Psoas muscle (tissue), 8 donors: ENCODE data around the gene CPLX3. TPM values are rescaled to one million over a fixed set of nuclear protein-coding genes. Genes with fewer than 3 reads are reported as not detected.

Experiments
- ATAC-seq, 4 donors: fragments of 200-7000 bp; cut with Tn5 transposase; one replicate each; pipeline ENCODE4 v1.9.1; 2020; ENCODE audit warnings: moderate library complexity in 3 of 4, mild to moderate bottlenecking in 2 of 4
- DNase-seq, 2 donors: peaks; one replicate each; pipeline ENCODE4 v3.0.0-alpha.2; 2020
- H3K27ac ChIP-seq: fragments of 200-600 bp; one replicate; pipeline ENCODE4 v1.8.0; 2022
- H3K27me3 ChIP-seq, 3 donors: fragments of 200-600 bp in 1 of 3; one replicate each; pipeline versions ENCODE4 v1.6.1 to v1.8.0; 2013 to 2022; ENCODE audit warnings: low read length in 2 of 3, mild to moderate bottlenecking in 2 of 3, moderate library complexity in 1 of 3; ENCODE audit not compliant: insufficient read depth in 3 of 3
- H3K36me3 ChIP-seq, 2 donors: fragments of 200-600 bp in 1 of 2; one replicate each; pipeline versions ENCODE4 v1.6.1 to v1.8.0; 2013 to 2022; ENCODE audit warnings: low read depth in 1 of 2, mild to moderate bottlenecking in 1 of 2, moderate library complexity in 1 of 2; ENCODE audit not compliant: insufficient read depth in 1 of 2
- H3K4me1 ChIP-seq: fragments of 200-600 bp; one replicate; pipeline ENCODE4 v1.8.0; 2022
- H3K4me3 ChIP-seq: fragments of 200-600 bp; one replicate; pipeline ENCODE4 v1.8.0; 2022; ENCODE audit warnings: mild to moderate bottlenecking
- H3K9me3 ChIP-seq: fragments of 200-600 bp; one replicate; pipeline ENCODE4 v1.8.0; 2022
- WGBS, 3 donors: extraction: QIAGEN DNeasy Blood & Tissue Kit; methylation state at CpG; one replicate each; pipeline versions ENCODE4 v1.1.6 to v1.1.7; 2013; 5-methylcytosine and 5-hydroxymethylcytosine counted together
- intact Hi-C, 2 donors: fragments of 100-400 bp; cut with DNase I; formaldehyde crosslinking; loops; one replicate each; pipeline versions ENCODE4 v1.11.0 to v1.14.2; 2022
- polyA plus RNA-seq, 3 donors: library from polyadenylated mRNA; stranded (reverse); fragments of 200-250 nt; gene quantifications; one replicate each; pipeline ENCODE4 v1.2.3, GENCODE V29; 2013
- total RNA-seq, 4 donors: library from RNA; stranded (reverse); fragmentation: NEBNext Ultra II Directional in 2 of 4; extraction: Animal tissue kit (Norgen Biotek cat#: 25700) in 2 of 4; gene quantifications; one replicate each; pipeline versions ENCODE4 v1.2.1 to v1.2.4, GENCODE V29; 2021 to 2023
- TF ChIP-seq, protein P1 (sequence below): fragments of 200-600 bp; IDR thresholded peaks from one replicate; pipeline ENCODE4 v1.8.0; 2022; ENCODE audit warnings: antibody characterized with exemption
- donor health status: healthy with polysubstance abuse.
- donor health status: DM: no; HTN: no; CAD: no; lungs with moderate emphysema.
- donor health status: Bipolar disorder and iron deficiency.
- donor health status: healthy.
- donor health status: DM: yes; HTN: yes; CAD: no.
- donor health status: DM: no; HTN: no; CAD: no.
- donor health status: DM: no; HTN: no; CAD: no.
- donor health status: DM: yes; HTN: yes; CAD: no.

CPLX3 gene
- total and polyA plus RNA-seq, 7 donors = 0.03 to 0.19 (median 0.04) TPM; not detected in 4

- DNase-seq = peak; percentile 59 to 80
- peak; percentile 46 to 78 (median 68) for ATAC-seq
- Histone ChIP-seq H3K4me1 (peaks cover 17% of the 10 kb centered on the region), H3K9me3 (no peaks in the 10 kb centered on the region), H3K36me3 (peaks cover 0 to 44% of the 10 kb centered on the region in 2 donors), H3K27me3 (no peaks in the 10 kb centered on the region), H3K4me3 (no peak overlapping the region), H3K27ac (no peak overlapping the region)
- intact Hi-C loops = loop anchor here in 1 of 2 donors (5.0 kb wide), 1 partner anchor 53 kb away; the partner anchor contains the start of gene CSK
- TF ChIP-seq, protein P1, sequence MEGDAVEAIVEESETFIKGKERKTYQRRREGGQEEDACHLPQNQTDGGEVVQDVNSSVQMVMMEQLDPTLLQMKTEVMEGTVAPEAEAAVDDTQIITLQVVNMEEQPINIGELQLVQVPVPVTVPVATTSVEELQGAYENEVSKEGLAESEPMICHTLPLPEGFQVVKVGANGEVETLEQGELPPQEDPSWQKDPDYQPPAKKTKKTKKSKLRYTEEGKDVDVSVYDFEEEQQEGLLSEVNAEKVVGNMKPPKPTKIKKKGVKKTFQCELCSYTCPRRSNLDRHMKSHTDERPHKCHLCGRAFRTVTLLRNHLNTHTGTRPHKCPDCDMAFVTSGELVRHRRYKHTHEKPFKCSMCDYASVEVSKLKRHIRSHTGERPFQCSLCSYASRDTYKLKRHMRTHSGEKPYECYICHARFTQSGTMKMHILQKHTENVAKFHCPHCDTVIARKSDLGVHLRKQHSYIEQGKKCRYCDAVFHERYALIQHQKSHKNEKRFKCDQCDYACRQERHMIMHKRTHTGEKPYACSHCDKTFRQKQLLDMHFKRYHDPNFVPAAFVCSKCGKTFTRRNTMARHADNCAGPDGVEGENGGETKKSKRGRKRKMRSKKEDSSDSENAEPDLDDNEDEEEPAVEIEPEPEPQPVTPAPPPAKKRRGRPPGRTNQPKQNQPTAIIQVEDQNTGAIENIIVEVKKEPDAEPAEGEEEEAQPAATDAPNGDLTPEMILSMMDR = peak; percentile 74
- 36 to 41% (median 38%) methylated on average over 5 of the region's 5 CpGs for WGBS, 3 donors
Measured at GRCh38 chr15:74835312-74835823, 8.9 kb downstream of the CPLX3 start.

GRCh38 chr15:74836846-74837245, 10.4 kb downstream of the CPLX3 start:
- no peaks in the 10 kb centered on the region for H3K9me3 ChIP-seq
- ATAC-seq (no peak), DNase-seq (no peak)
- no peak overlapping the region for H3K27ac ChIP-seq
- H3K4me1 ChIP-seq = peaks cover 5% of the 10 kb centered on the region
- TF ChIP-seq, protein P1 = no peak
- intact Hi-C loops = loop anchor here in 1 of 2 donors (5.0 kb wide), 1 partner anchor 55 kb away; the partner anchor contains the start of gene CSK
- no peak overlapping the region for H3K4me3 ChIP-seq
- peaks cover 0 to 55% of the 10 kb centered on the region in 2 donors for H3K36me3 ChIP-seq
- no peaks in the 10 kb centered on the region for H3K27me3 ChIP-seq
- 78 to 87% (median 87%) methylated on average over 7 of the region's 7 CpGs for WGBS, 3 donors

DNA sequence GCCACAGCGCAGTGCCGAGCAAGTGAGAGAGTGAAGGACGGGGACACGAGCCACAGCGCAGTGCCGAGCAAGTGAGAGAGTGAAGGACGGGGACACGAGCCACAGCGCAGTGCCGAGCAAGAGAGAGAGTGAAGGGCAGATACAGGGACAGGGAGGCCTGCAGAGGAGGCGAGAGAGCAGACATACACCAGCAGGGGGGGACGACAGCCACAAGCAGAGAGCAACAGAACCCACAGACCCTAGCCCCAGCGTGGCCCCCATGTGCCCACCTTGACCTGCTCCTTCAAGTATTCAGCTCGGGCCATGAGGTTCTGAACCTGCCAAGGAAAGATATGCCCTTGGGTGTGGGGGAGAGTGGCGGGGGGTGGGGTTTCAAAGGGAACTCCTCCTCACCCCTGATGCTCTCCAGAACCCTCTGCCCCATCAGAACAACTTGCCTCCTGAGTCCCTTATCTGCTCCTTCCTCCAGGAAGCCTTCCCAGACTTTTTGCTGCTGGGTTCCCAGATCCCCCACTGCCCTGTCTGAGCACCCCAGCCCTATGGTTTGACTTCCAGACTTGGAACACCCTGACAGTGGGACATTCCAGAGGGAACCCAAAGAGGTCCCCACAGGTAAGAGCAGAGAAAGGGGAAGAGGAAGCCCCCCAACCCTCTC, 11.2 kb downstream of the CPLX3 start:
- Histone ChIP-seq H3K27ac (no peak overlapping the region), H3K36me3 (peaks cover 0 to 55% of the 10 kb centered on the region in 2 donors), H3K9me3 (no peaks in the 10 kb centered on the region), H3K4me3 (no peak overlapping the region), H3K27me3 (no peaks in the 10 kb centered on the region), H3K4me1 (no peaks in the 10 kb centered on the region)
- 77 to 91% (median 86%) methylated on average over 9 to 15 of the region's 15 CpGs for WGBS, 3 donors
- TF ChIP-seq, protein P1 = no peak
- DNase-seq (no peak), ATAC-seq (no peak)
- intact Hi-C loops = loop anchor here in 1 of 2 donors (5.0 kb wide), 1 partner anchor 55 kb away; the partner anchor contains the start of gene CSK

- intact Hi-C loops = loop anchor here in 1 of 2 donors (5.0 kb wide), 1 partner anchor 56 kb away; the partner anchor contains the start of gene CSK
Measured at GRCh38 chr15:74838137-74838516, 11.7 kb downstream of the CPLX3 start.

More at GRCh38 chr15:74838137-74838516, 11.7 kb downstream of the CPLX3 start:
- H3K27me3 ChIP-seq = no peaks in the 10 kb centered on the region
- no peaks in the 10 kb centered on the region for H3K4me1 ChIP-seq
- H3K4me3 ChIP-seq = no peak overlapping the region
- WGBS, 3 donors = 88 to 97% (median 92%) methylated on average over 10 of the region's 10 CpGs
- H3K27ac ChIP-seq = no peak overlapping the region
- H3K36me3 ChIP-seq = peaks cover 0 to 55% of the 10 kb centered on the region in 2 donors
- TF ChIP-seq, protein P1 = no peak
- H3K9me3 ChIP-seq = no peaks in the 10 kb centered on the region
- DNase-seq = no peak
- no peak for ATAC-seq
